NAMALWA (cell line): ENCODE results near the gene THSD7B.
"Not testable (repeated sequence)": the region's sequence is repeated elsewhere in the genome, so short reads cannot be mapped to it uniquely, and the experiment has no call there.

Experiments
- DNase-seq: peaks from one replicate; pipeline ENCODE4 v3.0.0-alpha.2; 2015; ENCODE audit warnings: low spot score

THSD7B gene

GRCh38 chr2:137039482-137040152 is 274.3 kb downstream of the THSD7B start:
- DNase-seq: no peak

DNA sequence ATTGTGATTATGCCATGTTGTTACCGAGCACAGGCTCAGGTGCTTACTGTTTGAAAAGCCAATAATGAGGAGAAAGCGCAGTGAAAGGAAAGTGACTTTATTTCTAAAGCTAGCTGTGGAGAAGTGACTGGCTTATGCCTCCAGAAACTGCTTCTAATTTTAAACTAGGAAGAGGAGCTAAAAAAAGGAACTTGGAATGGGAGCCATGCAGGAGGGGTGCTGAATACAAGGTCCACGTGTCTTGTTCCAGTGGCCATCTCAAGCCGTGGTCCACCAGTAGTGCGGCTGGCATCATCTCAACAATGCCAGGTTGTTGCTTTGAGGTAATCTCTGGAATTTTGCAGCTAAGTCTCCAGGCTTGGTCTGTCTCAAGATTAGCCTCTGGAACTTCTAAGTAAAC is 282.0 kb downstream of the THSD7B start:
- DNase-seq: no peak

DNA sequence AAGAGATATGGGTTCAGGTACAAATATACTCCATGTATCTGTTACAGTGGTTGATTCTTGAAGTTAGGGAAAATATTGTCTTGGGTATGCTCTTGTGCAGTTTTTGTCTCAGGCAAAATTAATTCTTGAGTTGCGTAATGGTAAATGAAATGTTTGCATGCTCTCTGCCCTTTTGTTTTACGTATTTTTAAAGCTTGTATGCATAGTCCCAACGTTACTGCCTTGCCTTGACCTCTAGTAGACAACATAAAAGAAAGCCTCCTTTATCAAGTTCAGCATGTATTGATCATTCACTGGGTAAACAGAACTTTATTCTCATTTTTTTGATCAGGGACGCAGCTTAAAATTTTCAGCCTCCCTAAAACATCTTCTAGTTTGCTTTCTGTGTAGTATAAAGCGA is 283.1 kb downstream of the THSD7B start:
- no peak for DNase-seq

- no peak for DNase-seq
Measured at GRCh38 chr2:137049518-137049917, 284.2 kb downstream of the THSD7B start.

DNA sequence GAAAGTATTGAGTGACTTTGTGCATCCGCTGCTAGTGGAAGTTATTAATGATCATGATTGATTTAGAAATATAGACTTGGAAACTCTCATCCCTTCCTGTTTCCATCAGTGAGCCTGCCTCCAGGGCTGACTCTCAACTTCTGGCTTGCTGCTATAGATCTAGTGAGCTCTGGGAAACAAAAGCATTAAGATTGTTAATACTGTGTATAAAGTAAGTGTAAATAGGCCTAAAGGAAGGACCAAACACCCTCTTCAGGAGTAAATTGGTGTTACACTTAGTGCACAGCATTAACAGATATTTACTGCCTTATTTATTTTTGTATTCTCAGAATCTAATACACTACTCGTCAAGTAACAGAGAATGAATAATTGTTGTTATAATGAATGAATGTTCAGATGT is 285.6 kb downstream of the THSD7B start:
- DNase-seq: peak; percentile 27

GRCh38 chr2:137051778-137052398 is 286.5 kb downstream of the THSD7B start:
- DNase-seq: no peak

DNA sequence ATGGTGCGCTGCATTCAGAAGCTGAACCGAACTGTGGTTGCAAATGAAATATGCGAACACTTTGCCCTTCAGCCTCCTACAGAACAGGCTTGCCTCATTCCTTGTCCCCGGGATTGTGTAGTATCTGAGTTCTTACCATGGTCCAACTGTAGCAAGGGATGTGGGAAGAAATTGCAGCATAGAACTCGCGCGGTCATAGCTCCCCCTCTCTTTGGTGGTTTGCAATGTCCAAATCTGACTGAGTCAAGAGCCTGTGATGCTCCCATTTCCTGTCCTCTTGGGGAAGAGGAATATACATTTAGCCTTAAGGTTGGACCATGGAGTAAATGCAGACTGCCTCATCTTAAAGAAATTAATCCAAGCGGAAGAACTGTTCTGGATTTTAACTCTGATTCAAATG is 291.4 kb downstream of the THSD7B start:
- DNase-seq: no peak

- DNase-seq: not testable (repeated sequence)
Measured at GRCh38 chr2:137076111-137076765, 310.9 kb downstream of the THSD7B start.

DNA sequence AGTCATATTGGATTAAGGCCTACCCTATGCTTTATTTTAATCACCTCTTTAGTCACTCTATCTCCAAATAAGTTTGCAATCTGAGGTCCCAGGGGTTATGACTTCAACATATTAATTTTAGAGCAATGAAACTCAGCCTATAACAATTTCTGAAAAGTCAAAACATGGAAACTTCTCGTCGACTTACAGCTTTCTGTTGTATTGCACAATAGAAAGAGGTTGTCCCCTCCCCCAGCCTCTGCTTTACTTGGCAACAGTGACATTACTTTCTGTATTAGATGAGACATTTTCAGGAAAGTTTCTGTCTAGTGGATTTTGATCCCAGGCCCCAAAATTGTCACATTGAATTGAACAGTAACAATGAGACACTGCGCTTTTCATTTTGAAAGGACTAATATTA is 326.4 kb downstream of the THSD7B start:
- no peak for DNase-seq

- no peak for DNase-seq
Measured at GRCh38 chr2:137093116-137093515, 327.8 kb downstream of the THSD7B start.

DNA sequence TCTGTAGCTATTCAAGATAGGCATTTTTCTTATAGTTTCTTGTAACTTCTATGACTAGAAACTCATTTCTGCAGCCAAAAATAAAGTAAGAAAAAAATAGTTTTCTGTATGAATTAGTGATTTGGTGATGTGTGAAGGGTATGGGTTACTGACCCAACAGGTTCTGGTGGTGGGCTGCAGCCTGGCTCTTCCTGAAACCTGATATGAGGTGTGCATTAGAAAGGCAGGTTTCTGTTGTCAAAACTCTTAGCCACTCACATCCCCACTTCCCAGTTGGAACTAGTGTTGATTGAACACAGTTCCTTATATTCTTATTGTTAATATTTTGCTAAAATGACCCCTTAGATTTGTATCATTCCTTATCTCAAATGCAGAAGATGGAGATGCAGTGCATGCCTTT is 330.8 kb downstream of the THSD7B start:
- DNase-seq: no peak

DNA sequence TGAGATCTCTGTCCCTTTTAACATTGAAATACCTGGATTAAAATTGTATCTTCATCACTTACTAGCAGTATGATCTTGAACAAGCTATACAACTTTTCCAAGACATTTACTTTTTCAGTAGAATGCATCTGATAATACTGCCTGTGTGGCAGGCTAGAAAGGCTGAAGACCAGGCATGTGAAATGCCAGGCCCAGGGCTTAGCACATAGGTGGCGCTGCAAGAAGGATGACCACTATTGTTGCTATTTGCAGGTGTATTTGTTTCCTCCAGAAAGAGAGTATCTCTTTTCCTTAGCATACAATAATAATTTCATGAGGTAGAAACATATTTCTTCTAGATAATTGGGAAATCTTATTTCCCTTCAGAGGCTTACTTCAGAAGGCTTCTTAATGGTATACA is 331.3 kb downstream of the THSD7B start:
- DNase-seq: no peak

DNA sequence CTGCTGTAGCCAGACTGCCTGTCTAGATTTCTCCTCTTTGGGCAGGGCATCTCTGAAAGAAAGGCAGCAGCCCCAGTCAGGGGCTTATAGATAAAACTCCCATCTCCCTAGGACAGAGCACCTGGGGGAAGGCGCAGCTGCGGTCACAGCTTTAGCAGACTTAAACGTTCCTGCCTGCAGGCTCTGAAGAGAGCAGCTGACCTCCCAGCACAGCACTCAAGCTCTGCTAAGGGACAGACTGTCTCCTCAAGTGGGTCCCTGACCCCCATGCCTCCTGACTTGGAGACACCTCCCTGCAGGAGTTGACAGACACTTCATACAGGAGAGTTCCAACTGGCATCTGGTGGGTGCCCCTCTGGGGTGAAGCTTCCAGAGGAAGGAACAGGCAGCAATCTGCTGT is 336.5 kb downstream of the THSD7B start:
- DNase-seq: not testable (repeated sequence)

DNA sequence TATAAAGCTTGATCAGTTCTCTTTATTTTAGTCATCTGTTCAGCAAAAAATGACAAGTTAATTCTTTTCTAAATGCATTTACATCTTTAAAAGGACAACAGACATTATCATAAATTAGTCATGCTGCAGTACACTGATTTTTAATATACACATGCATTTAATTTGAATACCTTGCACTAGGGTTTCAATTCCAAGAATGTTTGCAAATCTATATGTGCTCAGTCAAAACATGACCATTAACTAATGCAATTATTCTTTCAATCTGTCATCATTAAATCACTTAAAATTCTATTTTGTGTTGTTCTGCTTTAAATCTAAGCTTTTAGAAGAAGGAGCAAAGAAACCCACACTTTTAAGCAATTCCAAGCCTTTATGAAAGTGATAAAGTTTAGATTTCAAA is 342.6 kb downstream of the THSD7B start:
- no peak for DNase-seq

DNA sequence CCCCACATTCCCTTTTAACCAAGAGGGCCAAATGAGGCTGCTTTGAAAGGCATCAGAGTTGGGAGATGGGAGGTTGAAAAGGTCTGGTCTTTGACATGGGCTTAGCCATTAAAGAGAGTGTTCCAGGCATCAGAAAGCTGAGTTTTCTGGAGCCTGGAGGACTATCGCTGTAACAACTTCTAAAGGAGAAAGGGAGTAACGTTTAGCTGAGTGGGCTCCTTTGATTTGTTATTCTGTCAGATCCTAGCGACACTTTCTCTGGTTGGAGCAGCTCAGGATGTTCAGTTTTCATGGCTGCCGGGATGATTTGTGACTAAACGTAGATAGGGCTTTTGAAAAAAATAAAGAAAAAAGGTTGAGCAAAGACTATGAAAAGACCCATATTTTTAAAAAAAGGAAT is 346.6 kb downstream of the THSD7B start:
- no peak for DNase-seq

DNA sequence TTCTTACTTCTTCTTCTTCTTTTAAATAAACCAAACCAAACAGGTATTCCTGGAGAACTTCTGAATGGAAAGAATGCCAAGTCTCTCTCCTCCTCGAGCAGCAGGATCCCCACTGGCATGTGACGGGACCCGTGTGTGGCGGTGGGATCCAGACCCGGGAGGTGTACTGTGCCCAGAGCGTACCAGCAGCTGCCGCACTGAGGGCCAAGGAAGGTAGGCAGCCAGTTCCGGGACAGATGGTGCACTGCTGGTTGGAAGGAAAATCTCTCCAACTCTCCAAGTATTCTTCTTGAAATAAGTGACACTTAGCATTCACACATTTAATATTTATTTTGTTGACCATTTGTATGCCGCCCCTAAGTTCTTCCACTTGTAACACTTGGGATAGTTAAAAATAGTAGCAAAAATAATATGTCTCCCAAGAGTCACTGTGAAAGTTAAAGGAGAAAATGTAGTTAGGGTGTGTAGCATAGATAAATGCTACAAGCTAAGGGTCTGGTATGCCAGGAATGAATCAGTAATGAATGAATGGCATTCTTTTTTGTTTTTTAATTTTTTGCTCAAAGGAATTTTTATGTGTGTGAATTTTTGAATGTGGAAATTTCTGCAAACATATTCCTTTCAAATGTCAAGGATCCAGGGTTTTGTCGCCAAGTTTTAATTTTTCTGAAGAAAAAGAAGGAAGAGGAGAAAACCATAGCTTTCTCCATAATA is 349.9 kb downstream of the THSD7B start:
- no peak for DNase-seq

GRCh38 chr2:137115795-137116089 is 350.4 kb downstream of the THSD7B start:
- DNase-seq: no peak

GRCh38 chr2:137117385-137117784 is 352.0 kb downstream of the THSD7B start:
- DNase-seq: no peak

GRCh38 chr2:137118140-137118539 is 352.8 kb downstream of the THSD7B start:
- no peak for DNase-seq

GRCh38 chr2:137123226-137123625 is 357.9 kb downstream of the THSD7B start:
- DNase-seq: no peak

DNA sequence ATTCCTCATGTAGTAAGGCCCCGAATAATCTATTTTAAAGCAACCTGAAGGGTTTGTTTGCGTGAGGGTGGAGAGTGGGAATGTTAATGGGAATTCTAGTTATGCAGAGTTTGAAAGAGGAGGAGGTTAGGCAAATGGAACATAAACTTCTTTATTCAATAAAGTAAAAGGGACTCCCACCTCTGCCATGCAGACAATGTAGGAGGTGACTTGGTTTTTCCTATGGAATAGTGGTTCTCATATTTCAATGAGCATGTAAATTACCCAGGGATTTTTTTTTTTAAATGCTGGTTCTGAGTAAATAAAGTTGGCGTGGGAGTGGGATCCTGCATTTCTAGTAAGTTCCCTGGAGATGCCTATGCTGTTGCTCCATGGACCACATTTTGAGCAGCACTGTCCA is 367.9 kb downstream of the THSD7B start:
- no peak for DNase-seq

GRCh38 chr2:137138263-137138662 is 372.9 kb downstream of the THSD7B start:
- no peak for DNase-seq

DNA sequence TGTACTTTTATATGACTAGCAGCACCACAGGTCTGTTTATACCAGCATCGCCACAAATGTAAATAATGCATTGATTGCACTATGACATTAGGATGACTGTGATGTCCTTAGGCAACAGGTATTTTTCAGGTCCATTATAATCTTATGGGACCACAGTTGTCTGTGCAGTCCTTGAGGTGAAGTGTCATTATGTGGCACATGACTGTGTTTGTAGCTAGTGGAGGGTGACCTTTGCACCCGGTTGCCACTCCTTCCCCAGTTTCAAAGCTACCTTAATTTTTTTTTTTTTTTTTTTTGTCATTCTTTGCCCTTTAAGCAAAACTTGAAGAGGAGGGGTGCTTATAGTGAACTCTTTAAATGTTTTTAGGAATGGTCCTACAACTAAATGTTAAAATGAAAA is 386.4 kb downstream of the THSD7B start:
- DNase-seq: no peak
